Measurements from ENCODE around the gene CAB39L. TPM values are rescaled to one million over a fixed set of nuclear protein-coding genes. Genes with fewer than 3 reads are reported as not detected.

Gene CAB39L
- total RNA-seq, 1 donor from 2014 or later = 13.3 TPM

GRCh38 chr13:49450105-49450819, 6.4 kb upstream of the CAB39L start:
- Mint-ChIP-seq H3K9me3 (no peaks in the 10 kb centered on the region), H3K27ac (no peak overlapping the region), H3K27me3 (ENCODE audit: low read depth) (no peaks in the 10 kb centered on the region), H3K36me3 (peaks cover 4% of the 10 kb centered on the region), H3K4me1 (peaks cover 21% of the 10 kb centered on the region), H3K4me3 (no peak overlapping the region)
- DNase-seq (ENCODE audit: low spot score in 2 of 2, unreplicated experiment in 2 of 2) = no peak
- no peak for TF ChIP-seq CTCF (IDR thresholded peaks at IDR 0.05; ENCODE audit: unreplicated experiment)

- H3K27me3 Mint-ChIP-seq (ENCODE audit: low read depth) = no peaks in the 10 kb centered on the region
- no peak overlapping the region for H3K27ac Mint-ChIP-seq
- H3K36me3 Mint-ChIP-seq = peaks cover 4% of the 10 kb centered on the region
- H3K4me1 Mint-ChIP-seq = peaks cover 25% of the 10 kb centered on the region
- H3K4me3 Mint-ChIP-seq = no peak overlapping the region
- H3K9me3 Mint-ChIP-seq = no peaks in the 10 kb centered on the region
- DNase-seq (ENCODE audit: low spot score in 2 of 2, unreplicated experiment in 2 of 2) = no peak
- TF ChIP-seq CTCF (IDR thresholded peaks at IDR 0.05; ENCODE audit: unreplicated experiment) = no peak
Measured at GRCh38 chr13:49448753-49449152, 4.9 kb upstream of the CAB39L start.

GRCh38 chr13:49446473-49446872, 2.6 kb upstream of the CAB39L start:
- Mint-ChIP-seq H3K27ac (peak overlapping the region; percentile 66), H3K36me3 (peaks cover 2% of the 10 kb centered on the region), H3K27me3 (ENCODE audit: low read depth) (no peaks in the 10 kb centered on the region), H3K4me3 (no peak overlapping the region), H3K4me1 (peaks cover 33% of the 10 kb centered on the region), H3K9me3 (no peaks in the 10 kb centered on the region)
- no peak for DNase-seq (ENCODE audit: low spot score in 2 of 2, unreplicated experiment in 2 of 2)
- no peak for TF ChIP-seq CTCF (IDR thresholded peaks at IDR 0.05; ENCODE audit: unreplicated experiment)

GRCh38 chr13:49444524-49445395, 896 bp upstream of the CAB39L start:
- Mint-ChIP-seq H3K27me3 (ENCODE audit: low read depth) (no peaks in the 10 kb centered on the region), H3K9me3 (no peaks in the 10 kb centered on the region), H3K4me3 (peak overlapping the region; percentile 97), H3K27ac (peak overlapping the region; percentile 92), H3K4me1 (peaks cover 33% of the 10 kb centered on the region), H3K36me3 (peaks cover 2% of the 10 kb centered on the region)
- no peak for TF ChIP-seq CTCF (IDR thresholded peaks at IDR 0.05; ENCODE audit: unreplicated experiment)
- DNase-seq (ENCODE audit: low spot score in 2 of 2, unreplicated experiment in 2 of 2) = no peak

- no peaks in the 10 kb centered on the region for H3K36me3 Mint-ChIP-seq
- peak overlapping the region; percentile 99 for H3K27ac Mint-ChIP-seq
- H3K4me3 Mint-ChIP-seq = peak overlapping the region; percentile 97
- no peaks in the 10 kb centered on the region for H3K27me3 Mint-ChIP-seq (ENCODE audit: low read depth)
- no peak for DNase-seq (ENCODE audit: low spot score in 2 of 2, unreplicated experiment in 2 of 2)
- peaks cover 31% of the 10 kb centered on the region for H3K4me1 Mint-ChIP-seq
- no peaks in the 10 kb centered on the region for H3K9me3 Mint-ChIP-seq
- TF ChIP-seq CTCF (IDR thresholded peaks at IDR 0.05; ENCODE audit: unreplicated experiment) = no peak
Measured at GRCh38 chr13:49443357-49443703, 534 bp downstream of the CAB39L start.
